Measurements from ENCODE around the gene ATRNL1.
"Not testable (repeated sequence)": the region's sequence is repeated elsewhere in the genome, so short reads cannot be mapped to it uniquely, and the experiment has no call there.

Gene ATRNL1

GRCh38 chr10:115772606-115773005 is 679.4 kb downstream of the ATRNL1 start:
- DNase-seq, result no peak

GRCh38 chr10:115773832-115774231 is 680.7 kb downstream of the ATRNL1 start:
- DNase-seq, result no peak

DNA sequence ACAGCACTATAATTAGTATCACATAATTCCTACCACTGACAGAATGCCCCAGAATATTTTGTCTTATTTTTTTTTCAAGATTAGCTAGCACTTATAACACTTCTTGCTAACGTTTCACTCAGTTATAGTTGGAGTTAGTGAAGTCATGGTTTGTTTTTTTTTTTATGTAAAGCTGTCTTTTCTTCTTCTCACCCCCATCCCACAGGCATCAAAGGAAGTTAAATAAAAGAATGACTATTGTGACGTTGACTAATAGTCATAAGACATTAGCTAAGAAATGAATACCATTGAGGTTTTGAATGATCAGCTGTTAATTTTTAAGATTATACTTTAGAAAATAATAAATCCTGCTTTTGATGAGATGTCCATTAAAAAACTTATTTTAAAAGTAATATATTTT is 681.6 kb downstream of the ATRNL1 start:
- DNase-seq, result no peak

- no peak for DNase-seq
Measured at GRCh38 chr10:115777646-115778045, 684.5 kb downstream of the ATRNL1 start.

DNA sequence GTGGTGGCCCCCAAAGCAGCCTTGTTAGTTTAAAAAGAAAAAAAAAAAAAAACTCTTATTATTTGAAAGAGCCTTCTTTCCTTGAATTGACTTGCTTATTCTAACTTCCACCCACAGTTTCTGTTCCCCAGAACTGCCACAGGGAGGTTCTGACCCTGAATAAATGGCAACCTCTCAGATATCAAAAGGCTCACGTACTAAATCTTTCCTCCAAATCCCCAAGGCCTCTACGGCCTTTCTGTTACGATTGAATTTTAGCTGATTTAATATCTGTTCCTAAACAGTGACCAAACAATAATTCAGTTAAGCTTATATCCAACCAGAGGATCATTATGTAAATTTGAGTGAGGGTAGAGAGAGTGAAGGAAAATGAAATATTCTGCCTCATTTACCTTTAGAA is 697.1 kb downstream of the ATRNL1 start:
- no peak for DNase-seq

GRCh38 chr10:115795964-115796363 is 702.8 kb downstream of the ATRNL1 start:
- DNase-seq, result no peak

DNA sequence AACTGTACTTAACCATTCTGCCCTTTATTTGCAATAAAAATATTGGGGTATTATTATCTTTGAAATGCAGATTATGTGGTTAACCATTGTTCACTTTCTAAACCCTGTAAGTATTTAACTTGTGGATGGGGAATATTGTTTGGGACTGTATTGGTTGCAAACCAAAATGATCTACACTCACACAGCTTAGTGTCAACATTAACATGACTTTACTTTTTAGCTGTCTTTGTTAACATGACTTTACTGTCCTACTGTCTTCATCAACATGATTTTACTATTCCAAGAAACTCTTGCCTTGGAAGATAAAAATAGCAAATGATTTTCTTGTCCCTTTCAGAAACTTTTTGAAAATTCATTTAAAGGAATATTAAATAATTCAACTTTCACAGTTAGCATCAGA is 708.3 kb downstream of the ATRNL1 start:
- DNase-seq, result no peak

DNA sequence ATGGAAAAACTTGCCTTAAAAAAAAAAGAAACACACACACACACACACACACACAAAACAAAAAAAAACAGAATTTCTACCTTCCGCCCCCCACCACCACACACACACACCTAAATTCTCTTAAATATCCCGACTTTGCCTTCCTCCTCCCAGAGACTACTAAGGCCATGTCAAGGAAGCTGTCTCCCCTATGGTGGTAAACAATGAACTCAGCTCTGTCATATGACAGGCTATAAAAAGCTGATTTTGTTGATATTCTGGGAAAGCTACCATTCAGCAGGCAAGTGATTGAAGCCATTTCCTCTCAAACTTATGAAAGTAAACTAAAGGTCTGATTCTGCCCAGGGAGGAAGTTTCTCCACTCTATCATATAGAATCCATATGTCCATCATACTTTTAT is 708.8 kb downstream of the ATRNL1 start:
- no peak for DNase-seq

DNA sequence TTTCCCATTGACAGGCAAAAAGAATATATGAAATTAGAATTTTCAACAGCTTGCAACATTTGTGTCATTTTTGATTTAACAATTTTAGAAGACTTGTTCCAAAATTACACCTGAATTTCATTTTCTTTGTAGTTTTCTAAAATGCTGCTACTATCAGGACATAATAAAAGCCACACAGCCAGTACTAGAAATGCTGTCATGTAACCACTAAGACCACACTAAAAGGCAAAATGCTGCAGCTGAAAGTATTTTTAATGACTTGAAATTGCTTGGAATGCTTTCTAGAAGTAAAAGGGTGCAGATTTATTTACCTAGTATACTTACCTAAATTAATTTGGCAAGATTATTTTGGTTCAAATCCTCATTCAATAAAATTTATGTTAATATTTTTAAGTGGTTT is 709.7 kb downstream of the ATRNL1 start:
- DNase-seq, result no peak

DNA sequence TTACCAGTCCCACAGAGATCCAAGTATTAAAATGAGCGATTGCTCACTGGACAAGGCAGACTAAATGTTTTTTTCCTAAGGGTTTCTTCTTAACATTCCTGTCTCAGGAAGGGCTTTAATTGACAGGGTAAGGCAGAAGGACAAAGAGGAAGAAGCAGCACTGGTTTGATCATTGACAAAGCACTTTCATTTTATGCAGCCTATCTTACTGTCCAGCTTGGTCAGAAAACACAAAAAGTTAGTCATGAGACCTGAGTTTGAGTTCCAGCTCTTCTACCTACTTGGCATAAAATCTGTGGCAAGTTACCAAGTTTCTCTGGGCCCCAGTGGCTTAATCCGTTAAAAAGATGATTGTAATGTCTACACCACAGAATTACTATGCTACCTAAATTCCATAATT is 721.4 kb downstream of the ATRNL1 start:
- DNase-seq, result no peak

DNA sequence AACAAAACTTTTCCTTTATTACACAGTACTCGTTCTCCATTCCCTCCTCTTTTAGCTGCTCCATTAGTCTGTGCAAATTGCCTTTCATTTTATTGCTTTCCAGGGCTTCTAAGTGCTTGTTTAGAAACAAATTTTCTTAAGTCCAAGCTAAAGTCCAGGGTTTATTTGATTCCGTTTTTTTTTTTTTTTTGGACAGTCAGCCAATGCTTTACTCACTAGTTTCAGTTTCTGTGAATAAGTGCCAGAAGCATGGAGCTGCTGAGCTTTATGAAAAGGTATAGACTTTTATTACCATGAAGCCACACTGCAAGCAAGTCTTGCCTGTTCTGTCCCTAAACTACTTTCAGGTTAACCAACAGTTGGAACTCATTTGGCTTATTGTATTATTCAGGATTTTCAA is 724.8 kb downstream of the ATRNL1 start:
- DNase-seq, result no peak

DNA sequence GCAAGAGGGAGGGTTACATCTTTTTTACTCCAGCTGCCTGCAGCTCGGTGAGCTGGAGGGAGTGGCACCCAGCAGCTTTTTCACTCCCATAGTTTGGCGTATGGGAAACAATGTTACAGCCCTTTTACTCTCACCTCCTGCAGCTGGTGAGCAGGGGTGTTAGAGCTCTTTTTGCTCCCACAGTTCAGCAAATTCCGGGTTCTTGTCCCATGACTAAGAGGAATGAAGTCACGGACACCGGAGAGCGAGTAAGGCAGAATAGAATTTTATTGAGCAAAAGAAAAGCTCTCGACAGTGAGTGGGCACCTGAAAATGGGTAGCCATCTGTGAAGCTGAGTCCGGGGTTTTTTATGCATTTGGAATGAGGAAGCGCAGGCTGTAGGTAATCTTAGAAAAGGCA is 733.2 kb downstream of the ATRNL1 start:
- DNase-seq, result no peak

GRCh38 chr10:115827231-115828009 is 734.3 kb downstream of the ATRNL1 start:
- no peak for DNase-seq

GRCh38 chr10:115828182-115828581 is 735.0 kb downstream of the ATRNL1 start:
- DNase-seq, result not testable (repeated sequence)

GRCh38 chr10:115829521-115830205 is 736.5 kb downstream of the ATRNL1 start:
- no peak for DNase-seq

GRCh38 chr10:115830265-115830970 is 737.3 kb downstream of the ATRNL1 start:
- no peak for DNase-seq

GRCh38 chr10:115831016-115831415 is 737.9 kb downstream of the ATRNL1 start:
- DNase-seq, result no peak

- no peak for DNase-seq
Measured at GRCh38 chr10:115833119-115833518, 740.0 kb downstream of the ATRNL1 start.

DNA sequence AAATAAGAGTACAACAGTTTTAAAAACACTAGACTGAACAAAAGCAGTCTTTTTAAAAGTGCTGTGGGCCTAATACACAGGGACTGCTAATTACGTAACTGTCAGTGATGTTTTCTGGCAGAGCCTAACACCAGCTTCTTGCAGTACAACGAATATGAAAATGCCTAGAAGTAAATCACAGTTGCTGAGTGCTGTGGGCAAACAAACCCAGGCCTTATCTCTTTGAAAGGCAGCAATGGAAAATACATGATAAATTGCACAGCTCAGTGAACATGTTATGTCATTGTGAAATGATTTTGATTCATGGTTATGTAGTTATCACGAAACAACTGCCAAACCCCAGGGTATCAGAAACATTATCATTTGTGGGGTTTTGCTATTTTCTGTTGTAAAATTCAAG is 751.4 kb downstream of the ATRNL1 start:
- DNase-seq, result no peak

DNA sequence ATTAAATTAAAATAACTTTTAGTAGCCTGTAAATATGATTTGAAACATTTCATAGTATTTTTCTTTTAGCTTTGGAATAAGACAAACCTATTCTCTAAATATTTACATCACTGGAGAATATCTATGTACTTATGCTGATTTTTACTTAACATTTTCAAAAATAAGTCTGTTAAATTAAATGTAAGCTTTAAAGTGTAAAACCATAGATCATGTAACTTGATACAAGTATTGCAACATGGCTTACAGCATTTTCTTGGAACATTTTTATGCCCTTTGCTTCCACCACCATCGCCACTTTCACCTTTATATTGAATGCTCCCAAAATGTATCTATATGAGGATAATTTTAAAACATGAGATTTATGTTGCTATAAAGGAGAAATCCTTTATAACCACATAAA is 752.8 kb downstream of the ATRNL1 start:
- no peak for DNase-seq

- DNase-seq, result no peak
Measured at GRCh38 chr10:115846528-115846927, 753.4 kb downstream of the ATRNL1 start.

- no peak for DNase-seq
Measured at GRCh38 chr10:115849197-115849596, 756.0 kb downstream of the ATRNL1 start.

GRCh38 chr10:115850666-115851065 is 757.5 kb downstream of the ATRNL1 start:
- DNase-seq, result no peak

GRCh38 chr10:115851695-115852094 is 758.5 kb downstream of the ATRNL1 start:
- no peak for DNase-seq

Measured in NCI-H1105 (cell line).